Activated naive CD8-positive, alpha-beta T cell (primary cell): ENCODE measurements around the gene NHERF1.
A peak's percentile ranks its signal among the peaks of the same experiment; 100 is the strongest.

ENCODE experiments used
- H3K27ac Mint-ChIP-seq: one replicate; pipeline ENCODE4 v1.8.0; 2021; ENCODE audit warnings: mixed read lengths
- H3K27me3 Mint-ChIP-seq: one replicate; pipeline ENCODE4 v1.8.0; 2021; ENCODE audit warnings: mixed read lengths
- H3K36me3 Mint-ChIP-seq: one replicate; pipeline ENCODE4 v1.8.0; 2021; ENCODE audit warnings: mixed read lengths
- H3K4me1 Mint-ChIP-seq: one replicate; pipeline ENCODE4 v1.8.0; 2021; ENCODE audit warnings: low read depth, mixed read lengths
- H3K4me3 Mint-ChIP-seq: one replicate; pipeline ENCODE4 v1.8.0; 2021; ENCODE audit warnings: mild to moderate bottlenecking, mixed read lengths
- H3K9me3 Mint-ChIP-seq: one replicate; pipeline ENCODE4 v1.8.0; 2021; ENCODE audit warnings: low read depth, mixed read lengths

Gene NHERF1

DNA sequence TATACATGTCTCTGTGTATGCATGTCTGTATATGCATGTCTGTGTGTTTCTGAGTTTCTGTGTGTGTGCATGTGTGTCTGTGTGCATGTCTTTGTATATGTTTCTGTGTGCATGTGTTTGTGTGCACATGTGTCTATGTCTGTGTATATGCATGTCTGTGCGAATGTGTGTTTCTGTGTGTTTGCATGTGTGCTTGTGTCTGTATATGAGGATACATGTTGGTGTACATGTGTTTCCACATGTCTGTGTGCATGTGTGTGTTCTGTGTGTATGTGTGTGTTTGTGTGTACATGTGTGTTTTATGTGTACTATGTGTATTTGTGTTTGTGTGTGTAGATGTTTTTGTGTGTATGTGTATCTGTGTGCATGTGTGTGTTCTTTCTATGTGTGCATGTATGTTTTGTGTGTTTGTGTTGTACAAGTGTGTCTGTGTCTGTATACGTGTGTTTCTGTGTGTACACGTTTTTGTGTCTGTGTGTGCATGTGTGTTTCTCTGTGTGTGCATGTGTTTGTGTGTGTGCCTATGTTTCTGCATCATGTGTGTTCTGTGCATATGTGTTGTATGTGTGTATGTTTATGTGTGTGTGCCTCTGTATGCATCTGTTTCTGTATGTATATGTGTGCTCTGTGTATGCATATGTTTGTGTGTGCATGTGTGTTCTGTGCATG, 20.3 kb upstream of the NHERF1 start:
- H3K27me3 Mint-ChIP-seq: no peaks in the 10 kb centered on the region

DNA sequence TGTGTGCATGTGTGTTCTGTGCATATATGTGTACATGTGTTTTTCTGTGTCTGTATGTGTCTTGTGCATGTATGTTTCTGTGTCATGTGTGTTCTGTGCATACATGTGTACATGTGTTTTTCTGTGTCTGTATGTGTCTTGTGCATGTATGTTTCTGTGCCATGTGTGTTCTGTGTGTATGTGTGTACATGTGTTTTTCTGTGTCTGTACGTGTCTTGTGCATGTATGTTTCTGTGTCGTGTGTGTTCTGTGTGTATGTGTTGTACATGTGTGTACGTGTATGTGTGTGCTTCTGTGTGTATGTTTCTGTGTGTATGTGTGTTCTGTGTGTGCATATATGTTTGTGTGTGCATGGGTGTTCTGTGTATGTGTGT, 19.7 kb upstream of the NHERF1 start:
- H3K36me3 Mint-ChIP-seq: no peaks in the 10 kb centered on the region
- H3K27me3 Mint-ChIP-seq: no peaks in the 10 kb centered on the region
- H3K4me1 Mint-ChIP-seq: peaks cover 9% of the 10 kb centered on the region
- no peaks in the 10 kb centered on the region for H3K9me3 Mint-ChIP-seq
- H3K4me3 Mint-ChIP-seq: no peak overlapping the region
- no peak overlapping the region for H3K27ac Mint-ChIP-seq

More for the DNA sequence above, 20.3 kb upstream of the NHERF1 start:
- H3K4me1 Mint-ChIP-seq: peaks cover 9% of the 10 kb centered on the region
- H3K4me3 Mint-ChIP-seq: no peak overlapping the region
- no peaks in the 10 kb centered on the region for H3K9me3 Mint-ChIP-seq
- no peaks in the 10 kb centered on the region for H3K36me3 Mint-ChIP-seq
- H3K27ac Mint-ChIP-seq: no peak overlapping the region

DNA sequence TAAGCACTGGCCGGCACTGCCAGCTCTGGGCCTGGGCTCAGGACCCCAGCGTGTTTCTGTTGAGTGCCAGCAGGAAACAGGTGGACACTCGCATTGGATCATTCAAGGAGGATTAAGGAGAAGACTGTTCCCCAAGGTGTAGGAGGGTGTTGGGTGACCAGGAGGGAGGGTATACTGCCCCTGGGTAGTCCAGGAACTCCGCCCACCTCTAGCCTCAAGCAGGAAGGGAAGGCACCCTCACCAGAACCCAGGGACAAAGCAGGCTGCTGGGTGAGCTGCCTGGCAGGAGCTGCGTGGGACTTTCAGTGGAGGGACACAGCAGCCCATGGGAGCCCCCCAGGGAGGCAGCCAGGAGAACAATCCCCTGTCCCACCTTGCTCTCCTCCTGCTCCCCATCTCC, 19.1 kb upstream of the NHERF1 start:
- H3K27ac Mint-ChIP-seq: no peak overlapping the region
- H3K36me3 Mint-ChIP-seq: no peaks in the 10 kb centered on the region
- H3K4me3 Mint-ChIP-seq: no peak overlapping the region
- no peaks in the 10 kb centered on the region for H3K27me3 Mint-ChIP-seq
- H3K9me3 Mint-ChIP-seq: no peaks in the 10 kb centered on the region
- H3K4me1 Mint-ChIP-seq: peaks cover 9% of the 10 kb centered on the region

- Mint-ChIP-seq H3K27ac (no peak overlapping the region), H3K4me3 (no peak overlapping the region), H3K36me3 (no peaks in the 10 kb centered on the region)
These were observed 18.6 kb upstream of the NHERF1 start for GRCh38 chr17:74729866-74730265.

DNA sequence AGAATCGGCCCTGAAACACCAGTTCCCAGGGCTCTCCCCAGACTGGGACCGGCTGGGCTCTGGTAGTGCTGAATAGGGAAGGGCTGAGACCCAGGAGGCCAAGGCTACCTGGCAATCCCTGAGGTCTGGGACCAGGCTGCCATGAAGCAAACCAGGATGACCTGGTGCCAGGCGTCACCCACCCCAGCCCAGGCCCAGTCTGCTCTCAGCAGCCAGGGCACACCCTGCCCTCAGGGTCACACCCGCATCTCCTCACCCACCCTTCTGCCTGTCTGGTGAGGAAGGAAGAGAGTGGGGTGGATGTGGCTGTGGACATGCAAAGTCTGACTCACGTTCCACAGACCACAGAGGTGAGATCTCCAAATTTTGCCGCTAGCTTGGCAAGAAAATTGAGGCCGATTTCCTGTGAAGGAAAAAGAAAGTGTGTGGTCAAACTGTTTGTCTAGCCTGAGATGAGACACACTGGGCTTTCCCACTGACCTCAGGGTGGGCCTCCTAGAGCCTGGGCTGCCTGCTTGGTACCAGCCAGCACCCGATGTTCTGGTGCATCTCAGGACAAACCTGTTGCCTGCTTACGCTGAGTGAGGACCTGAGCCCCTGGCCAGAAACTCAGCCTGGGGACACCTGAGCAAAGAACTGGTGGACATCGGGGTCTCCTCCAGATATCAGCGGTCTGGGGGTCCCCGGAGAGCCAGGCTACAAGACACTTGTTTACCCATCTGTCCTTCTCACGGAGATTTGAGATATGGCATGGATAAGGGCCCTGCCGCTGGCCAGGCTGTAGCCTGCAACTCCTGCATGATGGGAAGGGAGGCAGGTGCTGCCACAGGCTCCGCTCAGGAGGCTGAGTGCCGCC, 17.7 kb upstream of the NHERF1 start:
- Mint-ChIP-seq H3K27ac (no peak overlapping the region), H3K4me1 (peaks cover 11% of the 10 kb centered on the region), H3K4me3 (no peak overlapping the region), H3K36me3 (no peaks in the 10 kb centered on the region), H3K27me3 (no peaks in the 10 kb centered on the region), H3K9me3 (no peaks in the 10 kb centered on the region)

More at GRCh38 chr17:74729866-74730265, 18.6 kb upstream of the NHERF1 start:
- Mint-ChIP-seq H3K27me3 (no peaks in the 10 kb centered on the region), H3K9me3 (no peaks in the 10 kb centered on the region), H3K4me1 (peaks cover 11% of the 10 kb centered on the region)

GRCh38 chr17:74731347-74731605, 17.2 kb upstream of the NHERF1 start:
- no peak overlapping the region for H3K4me3 Mint-ChIP-seq
- no peaks in the 10 kb centered on the region for H3K36me3 Mint-ChIP-seq
- peaks cover 11% of the 10 kb centered on the region for H3K4me1 Mint-ChIP-seq
- H3K9me3 Mint-ChIP-seq: no peaks in the 10 kb centered on the region
- H3K27me3 Mint-ChIP-seq: no peaks in the 10 kb centered on the region
- no peak overlapping the region for H3K27ac Mint-ChIP-seq

GRCh38 chr17:74732042-74732867, 16.2 kb upstream of the NHERF1 start:
- Mint-ChIP-seq H3K27ac (no peak overlapping the region), H3K36me3 (no peaks in the 10 kb centered on the region), H3K4me3 (no peak overlapping the region), H3K4me1 (peaks cover 14% of the 10 kb centered on the region), H3K27me3 (no peaks in the 10 kb centered on the region), H3K9me3 (no peaks in the 10 kb centered on the region)

- no peaks in the 10 kb centered on the region for H3K36me3 Mint-ChIP-seq
- H3K4me1 Mint-ChIP-seq: peaks cover 26% of the 10 kb centered on the region
- H3K27me3 Mint-ChIP-seq: no peaks in the 10 kb centered on the region
- no peaks in the 10 kb centered on the region for H3K9me3 Mint-ChIP-seq
- H3K27ac Mint-ChIP-seq: no peak overlapping the region
- H3K4me3 Mint-ChIP-seq: no peak overlapping the region
These were observed 14.9 kb upstream of the NHERF1 start for GRCh38 chr17:74733365-74734122.

- H3K9me3 Mint-ChIP-seq: no peaks in the 10 kb centered on the region
- no peaks in the 10 kb centered on the region for H3K27me3 Mint-ChIP-seq
- no peaks in the 10 kb centered on the region for H3K36me3 Mint-ChIP-seq
- peaks cover 32% of the 10 kb centered on the region for H3K4me1 Mint-ChIP-seq
- no peak overlapping the region for H3K4me3 Mint-ChIP-seq
- no peak overlapping the region for H3K27ac Mint-ChIP-seq
These were observed 14.2 kb upstream of the NHERF1 start for GRCh38 chr17:74734256-74734655.

- Mint-ChIP-seq H3K27ac (peak within 1 kb of the TSS; percentile 86), H3K36me3 (no peaks in the 10 kb centered on the region), H3K9me3 (no peaks in the 10 kb centered on the region), H3K27me3 (no peaks in the 10 kb centered on the region), H3K4me1 (peaks cover 42% of the 10 kb centered on the region), H3K4me3 (peak within 1 kb of the TSS; percentile 85)
These were observed 11.7 kb upstream of the NHERF1 start, which contains the start of gene RAB37 for GRCh38 chr17:74736513-74737298. Gene RAB37 (plus strand): TSS chr17:74737256. CDS start chr17:74737273, 17 bp downstream.

- no peaks in the 10 kb centered on the region for H3K9me3 Mint-ChIP-seq
- H3K4me1 Mint-ChIP-seq: peaks cover 50% of the 10 kb centered on the region
- peak overlapping the region; percentile 85 for H3K4me3 Mint-ChIP-seq
- no peaks in the 10 kb centered on the region for H3K27me3 Mint-ChIP-seq
- H3K27ac Mint-ChIP-seq: peak overlapping the region; percentile 86
- H3K36me3 Mint-ChIP-seq: no peaks in the 10 kb centered on the region
These were observed 11.0 kb upstream of the NHERF1 start for GRCh38 chr17:74737299-74738050.

- Mint-ChIP-seq H3K9me3 (no peaks in the 10 kb centered on the region), H3K27ac (peak overlapping the region; percentile 86), H3K27me3 (no peaks in the 10 kb centered on the region), H3K4me3 (peak overlapping the region; percentile 85), H3K36me3 (no peaks in the 10 kb centered on the region), H3K4me1 (peaks cover 58% of the 10 kb centered on the region)
These were observed 10.1 kb upstream of the NHERF1 start for GRCh38 chr17:74738051-74738996.
